ENCODE results near the gene GRIK3.

- TF ChIP-seq TARDBP (IDR thresholded peaks at IDR 0.05) (no peak), SUZ12 (IDR thresholded peaks at IDR 0.05) (no peak), ELF4 (IDR thresholded peaks at IDR 0.05) (no peak), ARNT (IDR thresholded peaks at IDR 0.05) (no peak), HDGF (IDR thresholded peaks at IDR 0.05; ENCODE audit: borderline replicate concordance) (no peak), FOXK2 (IDR thresholded peaks at IDR 0.05) (no peak), L3MBTL2 (conservative IDR thresholded peaks at IDR 0.05) (no peak)
Observed at GRCh38 chr1:36966242-36966641, 68.1 kb downstream of the GRIK3 start.

Data from HEK293T (cell line).